Measurements from ENCODE around the gene NDUFC1. TPM values are rescaled to one million over a fixed set of nuclear protein-coding genes. Genes with fewer than 3 reads are reported as not detected.
A peak's percentile ranks its signal among the peaks of the same experiment; 100 is the strongest.

Gene NDUFC1
- total and polyA plus RNA-seq, 2 experiments from 2014 or later: 31.8 to 367 TPM

GRCh38 chr4:139295206-139295941, 6.9 kb downstream of the NDUFC1 start:
- H3K27ac Mint-ChIP-seq: peak overlapping the region; percentile 91
- Histone ChIP-seq H4K20me1 (replicated peaks; ENCODE audit: insufficient read depth) (no peaks in the 10 kb centered on the region), H3K4me3 (peak overlapping the region; percentile 96), H3K9me2 (ENCODE audit: insufficient read depth) (no peaks in the 10 kb centered on the region), H3K36me3 (ENCODE audit: insufficient read depth) (peaks cover 3% of the 10 kb centered on the region; the same call in 1 of the 2 replicates), H2AFZ (peak overlapping the region; percentile 98), H3K4me1 (ENCODE audit: insufficient read depth) (peaks cover 19% of the 10 kb centered on the region; the same call in 1 of the 2 replicates), H3F3A (replicated peaks; ENCODE audit: low read depth) (no peaks in the 10 kb centered on the region), H3K4me2 (peak overlapping the region; percentile 97), H3K27ac (ENCODE audit: low read depth) (peak overlapping the region; percentile 76), H3K79me2 (replicated peaks; ENCODE audit: insufficient read depth) (peaks cover 15% of the 10 kb centered on the region), H3K27me3 (ENCODE audit: insufficient read depth) (no peaks in the 10 kb centered on the region)
- no peaks in the 10 kb centered on the region for H3K9me3 Mint-ChIP-seq
- peaks cover 7% of the 10 kb centered on the region for H3K27me3 Mint-ChIP-seq (ENCODE audit: insufficient read depth, low read depth, poor library complexity)
- peaks cover 18% of the 10 kb centered on the region; the same call in 2 of the 3 replicates for H3K4me1 Mint-ChIP-seq
- ATAC-seq (peak; percentile 96), DNase-seq (ENCODE audit: low spot score) (peak; percentile 97)
- TF ChIP-seq, protein P1, sequence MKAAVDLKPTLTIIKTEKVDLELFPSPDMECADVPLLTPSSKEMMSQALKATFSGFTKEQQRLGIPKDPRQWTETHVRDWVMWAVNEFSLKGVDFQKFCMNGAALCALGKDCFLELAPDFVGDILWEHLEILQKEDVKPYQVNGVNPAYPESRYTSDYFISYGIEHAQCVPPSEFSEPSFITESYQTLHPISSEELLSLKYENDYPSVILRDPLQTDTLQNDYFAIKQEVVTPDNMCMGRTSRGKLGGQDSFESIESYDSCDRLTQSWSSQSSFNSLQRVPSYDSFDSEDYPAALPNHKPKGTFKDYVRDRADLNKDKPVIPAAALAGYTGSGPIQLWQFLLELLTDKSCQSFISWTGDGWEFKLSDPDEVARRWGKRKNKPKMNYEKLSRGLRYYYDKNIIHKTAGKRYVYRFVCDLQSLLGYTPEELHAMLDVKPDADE (IDR thresholded peaks at IDR 0.05): 0 out of 2 replicates have a peak, but pooled peaks have one; percentile 23
- TF ChIP-seq ZNF114 (CRISPR knock-in tag; IDR thresholded peaks at IDR 0.05) (no peak), ZNF462 (CRISPR knock-in tag; IDR thresholded peaks at IDR 0.05) (no peak), CTCF (conservative IDR thresholded peaks at IDR 0.05; ENCODE audit: low read depth in 2 of 2) (peak; percentile 81 to 99), CREB1 (CRISPR knock-in tag; IDR thresholded peaks at IDR 0.05; ENCODE audit: low read depth) (no peak), POLR2AphosphoS5 (IDR thresholded peaks at IDR 0.05; ENCODE audit: low read depth) (peak; percentile 64), ZNF331 (CRISPR knock-in tag; IDR thresholded peaks at IDR 0.05; ENCODE audit: low read depth) (no peak)
- peak overlapping the region; percentile 96 for H3K4me3 Mint-ChIP-seq
- peaks cover 29% of the 10 kb centered on the region; the same call in 2 of the 3 replicates for H3K36me3 Mint-ChIP-seq (ENCODE audit: low read depth)
